SK-N-SH treated with all-trans-retinoic acid at 6 μM for 48 hours (cell line): ENCODE measurements around the gene SEC23IP.

Experiments
- ARNTL ChIP-seq: fragments of 450-650 bp; formaldehyde crosslinking; IDR thresholded peaks from 2 replicates; pipeline ENCODE4 v1.5.0; 2020; ENCODE audit warnings: low read depth, mild to moderate bottlenecking, moderate library complexity, borderline replicate concordance
- BACH2 ChIP-seq: fragments of 250-450 bp; sonication (Bioruptor Pico); IDR thresholded peaks from 2 replicates; pipeline ENCODE4 v1.9.0; 2021; ENCODE audit warnings: mild to moderate bottlenecking, borderline replicate concordance
- ISL1 ChIP-seq: fragments of 250-450 bp; sonication (Bioruptor Pico); IDR thresholded peaks from 2 replicates; pipeline ENCODE4 v2.1.2; 2022; ENCODE audit warnings: mild to moderate bottlenecking, moderate library complexity
- RARB ChIP-seq: fragments of 250-450 bp; sonication (Bioruptor Pico); IDR thresholded peaks from 2 replicates; pipeline ENCODE4 v1.8.0; 2021; ENCODE audit warnings: mild to moderate bottlenecking, moderate library complexity
- TOX ChIP-seq: fragments of 250-450 bp; sonication (Bioruptor Pico); IDR thresholded peaks from 2 replicates; pipeline ENCODE4 v1.8.0; 2021; ENCODE audit warnings: mild to moderate bottlenecking, moderate library complexity, borderline replicate concordance
- ZC3H10 ChIP-seq: fragments of 250-450 bp; sonication (Bioruptor Pico); IDR thresholded peaks from 2 replicates; pipeline ENCODE4 v1.5.1; 2021; ENCODE audit warnings: mild to moderate bottlenecking, moderate library complexity
- ZFP30 ChIP-seq: fragments of 450-650 bp; formaldehyde crosslinking; IDR thresholded peaks from 2 replicates; pipeline ENCODE4 v1.5.0; 2022; ENCODE audit warnings: mild to moderate bottlenecking, moderate library complexity
- TF ChIP-seq, protein P1 (sequence below): fragments of 250-450 bp; sonication (Bioruptor Pico); IDR thresholded peaks from 2 replicates; pipeline ENCODE4 v1.5.1; 2020; ENCODE audit warnings: low read depth, mild to moderate bottlenecking, moderate library complexity

DNA sequence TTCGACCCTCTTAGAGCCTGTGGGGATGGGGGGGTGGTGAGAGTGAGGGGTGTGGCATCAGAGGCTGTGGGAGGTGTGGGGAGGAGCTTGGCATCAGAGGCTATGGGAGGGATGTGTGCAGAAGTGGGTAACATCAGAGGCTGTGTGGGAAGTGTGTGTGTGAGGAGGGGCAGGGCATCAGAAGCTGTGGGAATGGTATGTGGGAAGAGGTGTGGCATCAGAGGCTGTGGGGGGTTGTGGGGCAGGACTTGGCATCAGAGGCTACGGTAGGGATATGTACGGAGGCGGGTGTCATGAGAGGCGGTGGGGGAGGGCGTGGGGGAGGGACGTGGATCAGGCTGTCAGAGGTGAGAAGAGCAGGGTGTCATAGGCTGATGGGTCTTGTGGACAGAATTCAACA, 97.4 kb downstream of the SEC23IP start:
- TF ChIP-seq, protein P1, sequence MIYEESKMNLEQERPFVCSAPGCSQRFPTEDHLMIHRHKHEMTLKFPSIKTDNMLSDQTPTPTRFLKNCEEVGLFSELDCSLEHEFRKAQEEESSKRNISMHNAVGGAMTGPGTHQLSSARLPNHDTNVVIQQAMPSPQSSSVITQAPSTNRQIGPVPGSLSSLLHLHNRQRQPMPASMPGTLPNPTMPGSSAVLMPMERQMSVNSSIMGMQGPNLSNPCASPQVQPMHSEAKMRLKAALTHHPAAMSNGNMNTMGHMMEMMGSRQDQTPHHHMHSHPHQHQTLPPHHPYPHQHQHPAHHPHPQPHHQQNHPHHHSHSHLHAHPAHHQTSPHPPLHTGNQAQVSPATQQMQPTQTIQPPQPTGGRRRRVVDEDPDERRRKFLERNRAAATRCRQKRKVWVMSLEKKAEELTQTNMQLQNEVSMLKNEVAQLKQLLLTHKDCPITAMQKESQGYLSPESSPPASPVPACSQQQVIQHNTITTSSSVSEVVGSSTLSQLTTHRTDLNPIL (CRISPR knock-in tag) = no peak
- no peak for TF ChIP-seq RARB (CRISPR knock-in tag)
- TF ChIP-seq TOX (CRISPR knock-in tag) = no peak
- TF ChIP-seq BACH2 (CRISPR knock-in tag) = no peak
- no peak for TF ChIP-seq ZC3H10
- TF ChIP-seq ARNTL = no peak
- TF ChIP-seq ISL1 (CRISPR knock-in tag) = no peak
- TF ChIP-seq ZFP30 (CRISPR knock-in tag) = no peak
